Inferior parietal cortex (tissue), 1 donor: ENCODE data around the gene EDARADD.

Source experiments
- DNase-seq: peaks from one replicate; pipeline ENCODE4 v3.0.0-alpha.2; 2016; ENCODE audit errors: extremely low spot score

EDARADD gene

DNA sequence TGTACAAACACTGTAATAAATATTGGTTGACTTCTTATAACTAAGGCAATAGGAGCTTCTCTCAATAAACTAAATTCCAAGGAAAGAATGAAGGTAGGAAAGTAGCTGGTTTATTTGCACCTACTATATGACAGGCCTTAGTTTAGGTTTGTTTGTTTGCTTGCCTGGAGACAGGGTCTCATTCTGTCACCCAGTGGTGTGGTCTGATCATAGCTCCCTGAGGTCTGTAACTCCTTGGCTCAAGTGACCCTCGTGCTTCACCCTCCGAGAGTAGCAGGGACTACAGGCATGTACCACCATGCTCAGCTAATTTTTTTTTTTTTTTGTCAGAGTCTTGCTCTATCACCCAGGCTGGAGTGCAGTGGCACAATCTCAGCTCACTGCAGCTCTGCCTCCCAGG, 1.9 kb upstream of the EDARADD start:
- DNase-seq, result no peak

GRCh38 chr1:236394879-236395229, 768 bp downstream of the EDARADD start:
- DNase-seq, result no peak

DNA sequence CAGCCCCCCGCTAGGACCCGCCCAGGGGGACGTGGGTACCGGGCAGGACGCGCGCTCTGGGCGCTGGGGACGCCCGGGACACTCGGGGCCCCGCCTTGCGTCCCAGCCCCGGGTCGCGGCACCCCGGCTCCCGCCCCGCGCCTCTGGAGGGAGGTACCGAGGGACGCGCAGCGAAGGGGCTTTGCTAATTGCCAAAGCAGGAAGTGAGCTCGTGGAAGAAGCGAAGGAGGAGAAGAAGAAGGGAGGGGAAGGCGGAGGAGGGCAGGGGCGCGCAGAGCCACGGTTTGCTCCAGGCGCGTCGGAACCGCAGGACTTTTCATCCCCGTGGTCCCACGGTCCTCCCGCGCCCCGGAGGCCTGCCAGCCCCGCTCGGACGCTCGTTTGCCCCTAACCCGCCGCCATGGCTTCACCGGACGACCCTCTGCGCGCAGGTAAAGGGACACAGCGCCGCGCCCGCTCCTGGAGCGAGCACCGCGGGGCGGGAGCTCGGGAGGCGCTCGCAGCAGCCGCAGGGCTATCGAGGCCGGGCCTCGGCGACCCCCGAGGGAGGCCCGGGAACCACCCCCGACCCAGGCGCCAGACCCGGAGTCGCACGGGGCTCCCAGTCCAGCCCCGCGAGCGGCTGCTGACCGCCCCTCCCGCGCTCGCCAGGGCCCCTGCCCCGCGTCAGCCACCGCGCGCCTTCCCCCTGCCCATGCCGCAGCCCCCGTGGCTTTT, 1.3 kb downstream of the EDARADD start:
- DNase-seq, result no peak

DNA sequence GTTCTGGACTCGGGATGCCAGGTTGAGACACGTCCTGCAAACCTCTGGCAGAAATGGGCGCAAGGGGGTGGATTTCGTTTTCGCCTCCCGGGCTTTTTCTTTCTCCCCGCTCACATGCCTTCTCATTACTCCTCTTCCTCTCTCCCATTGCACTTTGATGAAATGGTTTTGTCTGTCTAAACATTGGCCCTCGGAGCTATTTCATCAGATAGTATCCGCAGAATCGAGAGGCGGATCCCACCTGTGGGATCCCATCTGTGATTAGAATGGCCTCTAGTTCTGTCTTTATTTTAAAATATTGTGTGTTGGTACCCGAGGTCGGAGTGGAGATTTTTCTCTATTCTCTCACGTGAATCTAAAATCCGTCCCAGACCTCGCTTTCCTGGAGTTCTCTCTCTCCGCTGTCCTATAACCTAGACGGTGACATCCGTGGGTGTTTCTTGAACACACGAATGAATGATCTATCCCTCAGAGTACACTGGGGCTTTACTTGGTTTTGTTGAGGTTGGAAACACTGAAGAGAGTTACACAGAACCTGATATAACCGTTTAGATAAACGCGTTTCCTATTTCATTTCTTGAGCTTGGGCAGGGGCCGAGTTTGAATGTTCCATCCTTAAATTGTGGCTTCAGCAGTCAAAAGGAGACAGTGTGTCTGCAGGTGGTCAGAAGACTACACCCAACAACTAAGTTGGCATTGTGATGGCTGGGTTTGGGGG, 2.0 kb downstream of the EDARADD start:
- no peak for DNase-seq

DNA sequence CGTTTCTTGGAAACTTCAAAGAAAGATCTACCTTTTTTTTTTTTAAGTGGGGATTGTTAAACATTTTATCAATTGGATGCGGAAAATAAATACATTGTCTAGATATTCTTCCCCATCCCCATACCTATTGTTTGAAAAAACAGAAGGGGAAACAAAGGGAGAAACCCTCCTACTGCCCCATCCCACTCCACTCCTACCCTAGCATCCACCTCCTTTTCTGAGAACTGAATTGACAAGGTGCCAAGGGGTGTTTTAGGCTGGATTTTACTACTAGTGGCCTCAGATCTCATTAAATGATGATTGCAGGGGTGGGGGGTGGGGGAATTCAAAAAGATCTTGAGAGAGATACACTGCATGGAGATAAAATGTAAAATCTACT, 2.6 kb downstream of the EDARADD start:
- DNase-seq, result no peak

- no peak for DNase-seq
Measured at GRCh38 chr1:236397173-236397759, 3.2 kb downstream of the EDARADD start.

DNA sequence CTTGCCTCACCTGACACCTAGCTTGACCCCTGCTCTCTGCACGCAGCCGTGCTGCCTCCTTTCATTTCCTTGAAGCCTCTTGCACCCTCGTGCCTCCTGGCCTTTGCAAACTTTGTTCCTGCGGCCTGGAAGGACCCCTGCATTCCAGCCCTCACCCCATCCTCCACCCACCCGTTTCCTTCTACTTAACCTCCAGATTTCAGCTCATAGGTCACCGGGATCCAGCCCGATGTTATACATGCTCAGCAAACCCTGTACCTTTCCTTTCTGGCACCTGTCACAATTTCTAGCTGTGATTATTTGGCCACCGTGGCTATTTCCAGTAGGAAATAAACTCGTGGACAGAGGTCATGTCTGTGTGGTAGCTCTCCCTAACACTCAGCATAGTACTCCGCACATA, 4.5 kb downstream of the EDARADD start:
- DNase-seq, result no peak

DNA sequence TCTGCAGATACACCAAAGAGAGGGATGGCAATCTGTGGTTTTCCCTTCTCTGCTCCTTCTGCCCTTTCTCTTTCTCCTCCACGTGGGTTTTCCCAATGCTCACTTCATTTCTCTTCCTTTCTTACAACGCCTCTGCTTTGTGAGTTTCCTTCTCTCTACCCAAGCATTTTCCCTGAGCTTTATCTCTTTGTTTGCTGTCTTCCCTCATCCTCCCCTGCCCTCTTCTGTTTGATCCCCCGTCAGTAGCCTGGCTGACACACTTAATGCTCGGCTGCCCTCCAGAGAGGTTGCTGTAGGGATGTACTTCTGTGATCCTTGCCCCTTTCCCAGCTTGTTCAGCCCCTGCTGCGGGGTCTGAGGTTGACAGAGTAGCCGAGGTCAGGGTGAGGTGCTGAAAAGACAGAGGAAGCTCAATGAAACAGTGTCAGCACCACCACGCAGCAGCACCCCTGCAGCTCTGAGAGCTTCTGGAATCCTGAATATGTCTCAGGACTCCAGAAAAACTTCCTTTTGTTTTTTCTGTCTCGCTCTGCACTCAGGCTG, 6.0 kb downstream of the EDARADD start:
- DNase-seq, result no peak

DNA sequence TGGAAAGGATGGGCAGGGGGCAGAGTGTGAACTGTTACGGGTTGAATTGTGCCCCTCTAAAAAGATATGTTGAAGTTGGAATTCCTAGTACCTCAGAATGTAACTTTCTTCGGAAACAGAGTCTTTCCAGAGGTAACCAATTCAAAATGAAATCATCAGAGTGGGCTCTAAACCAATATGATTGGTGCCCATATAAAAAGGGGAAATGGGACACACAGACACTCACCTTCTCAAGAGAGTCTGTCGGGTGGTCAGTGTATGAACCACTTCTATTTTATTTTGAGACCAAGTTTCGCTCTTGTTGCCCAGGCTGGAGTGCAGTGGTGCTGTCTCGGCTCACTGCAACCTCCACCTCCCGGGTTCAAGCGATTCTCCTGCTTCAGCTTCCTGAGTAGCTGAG, 7.6 kb downstream of the EDARADD start:
- DNase-seq, result no peak

DNA sequence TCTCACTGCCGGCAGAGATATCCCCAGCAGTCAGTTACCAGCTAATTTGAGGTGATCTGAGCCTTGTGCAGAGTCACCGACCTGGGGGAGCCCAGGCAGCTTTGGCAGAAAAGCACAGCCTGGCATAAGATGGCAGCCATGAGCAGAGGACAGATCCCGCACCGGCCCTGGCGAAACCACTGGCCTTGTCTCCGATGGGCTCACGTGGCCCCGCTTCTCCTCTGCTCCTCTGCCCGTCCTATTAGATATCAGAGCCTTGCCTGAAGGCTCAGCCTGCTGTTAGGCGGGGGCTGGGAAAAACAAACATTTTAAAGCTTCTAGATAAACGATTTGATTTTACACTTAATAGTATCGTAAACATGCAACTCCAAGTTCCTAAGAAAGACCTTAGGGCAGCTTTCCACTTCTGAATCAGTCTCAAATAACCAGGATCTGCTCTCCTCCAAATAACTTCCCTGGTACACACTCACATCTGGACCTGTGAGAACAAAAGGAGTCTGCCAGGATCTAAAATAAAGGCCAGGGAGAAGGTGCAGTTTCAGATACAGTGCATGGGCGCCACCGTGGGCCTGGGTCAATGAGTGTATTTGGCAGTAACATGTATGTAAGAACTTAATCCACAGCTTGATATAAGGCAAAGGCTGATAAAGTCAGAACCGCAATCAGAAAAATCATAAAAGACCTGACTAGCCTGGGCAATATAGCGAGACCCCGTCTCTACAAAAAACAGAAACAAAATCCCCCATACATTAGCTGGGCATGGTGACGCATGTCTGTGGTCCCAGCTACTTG, 10.0 kb downstream of the EDARADD start:
- DNase-seq, result no peak

DNA sequence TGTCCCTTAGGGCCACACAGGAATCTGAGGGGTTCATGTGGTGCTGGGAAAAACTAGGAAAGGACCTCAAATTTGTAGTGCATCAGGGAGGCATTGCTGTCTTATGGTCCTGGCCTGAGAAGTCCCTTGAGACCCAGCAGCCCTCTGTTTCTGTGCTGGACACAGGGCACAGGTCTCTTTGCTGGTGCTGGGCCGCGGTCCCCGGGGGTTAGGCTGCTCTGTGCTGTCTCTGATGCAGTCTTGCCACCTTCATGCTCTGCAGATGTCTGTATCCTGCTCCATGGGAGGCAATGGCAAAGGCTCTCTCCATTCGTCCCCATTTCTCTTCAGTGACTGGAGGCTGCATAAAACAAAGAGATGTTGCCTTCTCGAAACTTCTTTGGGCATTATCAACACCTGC, 13.0 kb downstream of the EDARADD start:
- no peak for DNase-seq

GRCh38 chr1:236413688-236414087, 19.6 kb downstream of the EDARADD start:
- DNase-seq, result no peak

DNA sequence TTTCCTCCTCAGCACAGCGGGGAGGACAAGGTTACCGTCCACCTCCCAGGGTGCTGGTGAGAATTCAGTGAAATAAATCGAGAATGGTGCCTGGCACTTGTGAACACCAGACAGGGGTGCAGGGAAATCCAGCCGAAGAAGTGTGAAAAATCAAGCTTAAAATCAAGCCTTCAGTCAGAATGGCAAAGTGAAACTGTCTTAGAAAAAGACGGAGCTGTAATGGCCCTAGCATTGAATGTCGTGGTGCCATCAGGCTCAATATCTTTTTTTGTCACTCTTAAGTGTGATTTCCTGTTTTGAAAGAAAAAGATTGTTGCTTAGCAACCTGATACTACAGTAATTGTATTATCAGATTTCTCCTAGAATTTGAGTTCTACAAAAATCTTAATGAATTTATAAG, 22.1 kb downstream of the EDARADD start:
- DNase-seq, result no peak

DNA sequence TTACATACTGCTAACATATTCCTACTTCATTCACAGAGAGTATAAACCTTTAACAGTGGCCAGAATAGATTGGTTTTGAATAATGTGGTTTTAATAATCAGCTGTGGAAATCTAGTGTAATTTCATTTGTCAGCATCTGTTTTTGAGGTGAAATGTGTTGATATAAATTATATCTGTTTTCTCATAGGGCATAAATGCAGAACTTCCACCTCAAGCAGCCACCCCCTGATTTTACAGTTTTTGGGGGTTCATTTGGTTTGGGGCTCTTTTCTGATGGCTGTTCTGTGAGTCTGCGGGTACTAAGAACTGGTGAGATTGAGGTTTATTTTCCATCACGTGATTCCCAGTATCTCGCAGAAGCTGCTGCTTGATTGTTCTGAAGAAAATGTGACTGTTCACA, 23.2 kb downstream of the EDARADD start:
- no peak for DNase-seq

- DNase-seq, result no peak
Measured at GRCh38 chr1:236419502-236419901, 25.4 kb downstream of the EDARADD start.

DNA sequence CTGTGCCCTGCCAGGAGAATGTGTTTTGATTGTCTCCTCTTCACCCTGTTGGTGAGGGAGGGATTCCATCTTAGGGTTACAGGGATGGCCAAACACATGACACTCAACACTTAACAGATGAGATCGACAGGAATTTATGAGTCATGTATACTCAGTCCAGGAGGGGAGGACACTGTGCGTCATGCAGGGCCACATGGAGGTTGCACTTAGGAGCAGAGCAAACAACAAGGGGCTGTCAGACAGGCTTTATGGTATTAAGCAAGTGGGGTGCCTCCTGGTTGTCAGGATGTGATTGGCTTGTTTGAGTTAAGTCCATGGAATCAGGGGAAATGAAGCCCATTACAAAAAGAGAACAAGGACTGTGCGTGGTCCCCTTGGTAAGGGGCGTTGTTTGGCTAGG, 26.9 kb downstream of the EDARADD start:
- no peak for DNase-seq

GRCh38 chr1:236421850-236422516, 27.9 kb downstream of the EDARADD start:
- DNase-seq, result no peak

DNA sequence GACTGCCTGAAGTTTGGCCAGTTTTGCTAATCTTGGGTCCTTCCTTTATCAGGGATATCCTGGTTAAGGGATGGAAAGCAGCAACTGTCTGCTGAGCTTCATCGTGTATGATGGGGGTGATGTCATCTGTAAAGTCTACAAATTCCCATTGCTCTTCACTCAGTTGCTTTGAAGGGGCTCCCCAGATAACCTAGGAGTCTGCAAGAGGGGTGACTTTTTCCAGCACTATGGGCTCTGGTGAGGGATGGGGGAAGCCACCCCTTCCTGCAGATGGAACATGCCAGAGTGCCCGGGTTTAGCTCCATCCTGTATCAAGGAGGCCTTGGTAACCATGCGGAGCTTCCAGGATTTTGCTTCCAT, 28.4 kb downstream of the EDARADD start:
- DNase-seq, result no peak

DNA sequence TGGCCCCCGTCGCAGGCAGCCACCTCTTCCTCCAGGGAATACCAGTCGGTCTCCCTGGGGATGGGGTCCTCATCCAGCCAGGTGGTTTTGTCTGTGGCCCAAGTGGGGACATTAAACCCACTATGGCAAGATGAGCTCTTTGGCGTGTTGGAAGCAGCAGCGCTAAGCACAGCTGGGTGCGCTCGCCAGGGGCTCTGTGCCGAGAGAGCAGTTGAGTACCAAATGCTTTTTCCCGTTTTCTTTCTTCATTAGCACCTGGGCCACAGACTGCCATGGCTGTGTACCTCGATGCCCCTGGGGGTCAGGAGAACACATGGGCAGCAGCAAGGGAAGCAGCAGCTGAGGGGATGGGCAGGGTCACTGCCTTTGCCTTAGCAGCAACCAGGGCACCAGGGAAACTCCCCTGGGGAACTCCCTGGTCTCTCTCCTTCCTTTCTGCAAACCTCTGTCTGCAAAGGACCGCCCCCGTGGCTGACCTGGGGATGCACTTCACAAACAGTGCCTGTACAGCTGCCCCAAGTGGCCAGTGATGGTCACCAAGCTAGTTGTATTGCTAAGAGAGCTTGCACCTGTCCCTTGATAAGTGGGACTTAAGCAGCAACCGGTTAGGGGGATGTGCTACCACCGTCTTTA, 31.1 kb downstream of the EDARADD start:
- DNase-seq, result no peak

GRCh38 chr1:236426215-236426614, 32.1 kb downstream of the EDARADD start:
- DNase-seq, result no peak

DNA sequence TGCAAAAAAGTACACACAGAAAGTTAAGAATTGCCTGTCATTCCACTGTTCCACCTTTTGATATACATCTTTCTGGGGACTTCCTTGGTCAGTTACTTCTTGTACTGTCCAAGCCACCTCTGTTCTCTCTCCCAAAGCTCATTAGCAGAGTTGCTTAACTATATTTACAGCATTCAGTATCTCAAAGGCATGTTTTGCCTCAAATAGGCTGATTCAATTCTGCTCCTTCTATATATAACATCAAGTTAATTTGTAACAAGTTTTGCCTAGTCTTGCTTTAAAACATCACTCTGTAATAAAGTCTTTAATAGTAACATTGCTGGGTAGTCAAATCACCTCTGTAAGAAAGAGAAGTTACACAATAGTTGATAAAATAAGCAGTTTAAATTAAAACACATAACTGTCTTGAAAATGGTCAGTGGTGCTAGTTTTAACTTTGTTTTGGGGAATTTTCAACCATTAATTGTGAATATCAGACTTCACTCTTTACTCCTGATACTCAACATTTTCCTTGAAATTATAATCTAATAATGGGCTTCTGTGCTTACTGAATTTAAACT, 35.7 kb downstream of the EDARADD start:
- no peak for DNase-seq
